Liver (tissue), 9 donors: ENCODE data around the gene ECM1. TPM values are rescaled to one million over a fixed set of nuclear protein-coding genes. Genes with fewer than 3 reads are reported as not detected.

Source experiments
- DNase-seq: peaks from one replicate; pipeline ENCODE4 v3.0.0-alpha.2; 2017; ENCODE audit warnings: low spot score
- H3K27ac ChIP-seq, 2 donors: one replicate each; pipeline ENCODE4 v1.7.0; 2013; ENCODE audit warnings: inconsistent platforms in 2 of 2, low read length in 2 of 2, control low read depth in 1 of 2, low read depth in 1 of 2, mild to moderate bottlenecking in 1 of 2
- H3K27me3 ChIP-seq, 4 donors: one replicate each; pipeline versions ENCODE4 v1.6.1 to v1.7.0; 2013; ENCODE audit warnings: low read length in 3 of 4, inconsistent platforms in 1 of 4, mild to moderate bottlenecking in 1 of 4, moderate library complexity in 1 of 4; ENCODE audit not compliant: control insufficient read depth in 4 of 4, insufficient read depth in 4 of 4
- H3K36me3 ChIP-seq, 4 donors: one replicate each; pipeline versions ENCODE4 v1.6.1 to v1.7.0; 2013; ENCODE audit warnings: low read length in 3 of 4, mild to moderate bottlenecking in 3 of 4, low read depth in 1 of 4, moderate library complexity in 1 of 4; ENCODE audit not compliant: control insufficient read depth in 4 of 4, insufficient read depth in 3 of 4
- H3K4me1 ChIP-seq, 4 donors: one replicate each; pipeline versions ENCODE4 v1.6.1 to v1.7.0; 2013; ENCODE audit warnings: low read length in 3 of 4, mild to moderate bottlenecking in 3 of 4, moderate library complexity in 1 of 4; ENCODE audit not compliant: control insufficient read depth in 4 of 4, insufficient read depth in 4 of 4
- H3K4me3 ChIP-seq, 3 donors: one replicate each; pipeline versions ENCODE4 v1.6.1 to v1.7.0; 2013; ENCODE audit warnings: low read length in 3 of 3, control low read depth in 1 of 3, low read depth in 1 of 3, mild to moderate bottlenecking in 1 of 3
- H3K9ac ChIP-seq, 2 donors: one replicate each; pipeline ENCODE4 v1.7.0; 2013; ENCODE audit warnings: low read length in 2 of 2, mild to moderate bottlenecking in 2 of 2, moderate library complexity in 2 of 2, control low read depth in 1 of 2, low read depth in 1 of 2
- H3K9me3 ChIP-seq, 4 donors: one replicate each; pipeline versions ENCODE4 v1.6.1 to v1.7.0; 2013; ENCODE audit warnings: low read length in 3 of 4; ENCODE audit not compliant: control insufficient read depth in 4 of 4
- EGR1 ChIP-seq, 2 donors: IDR thresholded peaks; 2 replicates each; pipeline ENCODE4 v1.6.1; 2016 to 2018; ENCODE audit warnings: antibody characterized with exemption in 2 of 2, low read depth in 2 of 2
- FOXA1 ChIP-seq: IDR thresholded peaks from 2 replicates; pipeline ENCODE4 v1.6.1; 2016; ENCODE audit warnings: antibody characterized with exemption
- FOXA2 ChIP-seq: IDR thresholded peaks from 2 replicates; pipeline ENCODE4 v1.6.1; 2016; ENCODE audit warnings: antibody characterized with exemption
- GABPA ChIP-seq, 2 donors: IDR thresholded peaks in 1 of 2; conservative IDR thresholded peaks in 1 of 2; 2 replicates each; pipeline ENCODE4 v1.6.1; 2016; ENCODE audit warnings: antibody characterized with exemption in 2 of 2, mild to moderate bottlenecking in 1 of 2, moderate library complexity in 1 of 2
- HNF4A ChIP-seq, 2 donors: conservative IDR thresholded peaks; 2 replicates each; pipeline ENCODE4 v1.6.1; 2016; ENCODE audit warnings: antibody characterized with exemption in 2 of 2, mild to moderate bottlenecking in 2 of 2
- JUND ChIP-seq, 2 donors: IDR thresholded peaks; 2 replicates each; pipeline ENCODE4 v1.6.1; 2016; ENCODE audit warnings: antibody characterized with exemption in 2 of 2
- RAD21 ChIP-seq, 2 donors: IDR thresholded peaks; 2 replicates each; pipeline ENCODE4 v1.6.1; 2016; ENCODE audit warnings: antibody characterized with exemption in 2 of 2, mild to moderate bottlenecking in 2 of 2
- SP1 ChIP-seq: IDR thresholded peaks from 2 replicates; pipeline ENCODE4 v1.6.1; 2018; ENCODE audit warnings: antibody characterized with exemption, mild to moderate bottlenecking
- TAF1 ChIP-seq: conservative IDR thresholded peaks from 2 replicates; pipeline ENCODE4 v1.6.1; 2016; ENCODE audit warnings: antibody characterized with exemption, mild to moderate bottlenecking
- YY1 ChIP-seq: IDR thresholded peaks from 2 replicates; pipeline ENCODE4 v1.6.1; 2016; ENCODE audit warnings: antibody characterized with exemption, mild to moderate bottlenecking
- WGBS: extraction: QIAGEN DNeasy Blood & Tissue Kit; methylation state at CpG from one replicate; pipeline ENCODE4 v1.1.7; 2013; 5-methylcytosine and 5-hydroxymethylcytosine counted together
- polyA plus RNA-seq, 2 donors: library from polyadenylated mRNA; stranded (reverse) in 1 of 2; unstranded in 1 of 2; fragments of 200-250 nt in 1 of 2; fragments of >200 nt in 1 of 2; fragmentation: Nextera tagmentation in 1 of 2; extraction: Ambion mirVana in 1 of 2; gene quantifications; one replicate each; pipeline versions ENCODE4 v1.2.1 to v1.2.3, GENCODE V29; 2013 to 2015
- total RNA-seq, 2 donors: library from RNA; depleted of rRNA; stranded (reverse); fragments of >200 nt; gene quantifications; one replicate each; pipeline ENCODE4 v1.2.3, GENCODE V29; 2014
- TF ChIP-seq, protein P1 (sequence below): IDR thresholded peaks from 2 replicates; pipeline ENCODE4 v1.6.1; 2016; ENCODE audit warnings: antibody characterized with exemption
- TF ChIP-seq, protein P2 (sequence below): IDR thresholded peaks from 2 replicates; pipeline ENCODE4 v1.6.1; 2016; ENCODE audit warnings: antibody characterized with exemption, mild to moderate bottlenecking
- TF ChIP-seq, protein P3 (sequence below): IDR thresholded peaks from 2 replicates; pipeline ENCODE4 v1.6.1; 2016; ENCODE audit warnings: antibody characterized with exemption
- TF ChIP-seq, protein P4 (sequence below): fragments of 150-350 bp; IDR thresholded peaks from 2 replicates; pipeline ENCODE4 v1.5.1; 2017; ENCODE audit warnings: improper control_type of control experiment, low read depth, low read length; ENCODE audit not compliant: missing input control
- TF ChIP-seq, protein P5 (sequence below): IDR thresholded peaks from 2 replicates; pipeline ENCODE4 v1.6.1; 2016; ENCODE audit warnings: antibody characterized with exemption
- donor health status: healthy.
- donor health status: healthy.
- donor health status: healthy.
- donor health status: healthy.
- donor health status: healthy.

The ECM1 gene
- total and polyA plus RNA-seq, 4 donors, result 5.1 to 22.5 (median 12.6) TPM

DNA sequence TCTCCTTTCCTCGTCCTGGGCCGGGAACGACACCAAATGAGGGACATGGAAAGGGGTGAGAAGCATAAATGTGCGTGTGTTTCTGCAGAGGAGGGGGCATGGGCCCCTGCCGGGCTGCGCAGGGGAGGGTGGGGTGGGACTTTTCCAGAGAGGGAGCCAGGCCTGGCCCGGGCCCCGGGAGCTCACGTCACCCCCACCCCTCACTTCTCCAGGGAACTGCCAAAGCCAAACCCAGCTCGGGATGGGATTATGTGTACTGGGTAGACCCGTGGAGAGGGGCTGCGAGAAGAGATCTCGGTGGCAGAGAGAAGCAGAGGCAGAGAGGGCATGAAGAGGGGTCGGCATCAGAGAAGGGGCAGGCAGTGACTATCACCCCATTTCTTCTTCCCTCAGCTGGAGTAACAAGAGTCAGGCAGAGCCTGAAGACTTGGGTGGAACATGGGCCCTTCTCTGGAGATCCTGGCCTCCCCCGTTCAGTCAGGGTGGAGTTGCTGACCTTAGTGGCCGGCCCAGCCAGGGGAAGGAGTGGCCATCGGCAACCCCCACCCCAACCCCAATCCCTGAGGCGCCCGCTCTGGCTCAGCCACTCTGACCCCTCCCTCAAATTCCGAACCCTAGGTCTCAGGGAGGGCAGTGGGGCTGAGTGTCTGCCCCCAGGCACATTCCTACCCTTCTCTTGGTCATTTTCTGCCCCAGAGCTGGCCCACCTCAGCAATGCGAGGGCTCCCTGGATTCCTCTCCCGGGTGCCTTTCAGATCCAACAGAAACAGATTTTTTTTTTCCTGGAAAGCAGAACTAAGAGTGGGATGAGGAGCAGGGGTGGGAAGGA lies 42.5 kb downstream of the ECM1 start:
- TF ChIP-seq FOXA1 (no peak), JUND (IDR thresholded peaks at IDR 0.05) (no peak), FOXA2 (no peak)
- TF ChIP-seq, protein P1, sequence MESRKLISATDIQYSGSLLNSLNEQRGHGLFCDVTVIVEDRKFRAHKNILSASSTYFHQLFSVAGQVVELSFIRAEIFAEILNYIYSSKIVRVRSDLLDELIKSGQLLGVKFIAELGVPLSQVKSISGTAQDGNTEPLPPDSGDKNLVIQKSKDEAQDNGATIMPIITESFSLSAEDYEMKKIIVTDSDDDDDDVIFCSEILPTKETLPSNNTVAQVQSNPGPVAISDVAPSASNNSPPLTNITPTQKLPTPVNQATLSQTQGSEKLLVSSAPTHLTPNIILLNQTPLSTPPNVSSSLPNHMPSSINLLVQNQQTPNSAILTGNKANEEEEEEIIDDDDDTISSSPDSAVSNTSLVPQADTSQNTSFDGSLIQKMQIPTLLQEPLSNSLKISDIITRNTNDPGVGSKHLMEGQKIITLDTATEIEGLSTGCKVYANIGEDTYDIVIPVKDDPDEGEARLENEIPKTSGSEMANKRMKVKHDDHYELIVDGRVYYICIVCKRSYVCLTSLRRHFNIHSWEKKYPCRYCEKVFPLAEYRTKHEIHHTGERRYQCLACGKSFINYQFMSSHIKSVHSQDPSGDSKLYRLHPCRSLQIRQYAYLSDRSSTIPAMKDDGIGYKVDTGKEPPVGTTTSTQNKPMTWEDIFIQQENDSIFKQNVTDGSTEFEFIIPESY, result no peak
- TF ChIP-seq, protein P2, sequence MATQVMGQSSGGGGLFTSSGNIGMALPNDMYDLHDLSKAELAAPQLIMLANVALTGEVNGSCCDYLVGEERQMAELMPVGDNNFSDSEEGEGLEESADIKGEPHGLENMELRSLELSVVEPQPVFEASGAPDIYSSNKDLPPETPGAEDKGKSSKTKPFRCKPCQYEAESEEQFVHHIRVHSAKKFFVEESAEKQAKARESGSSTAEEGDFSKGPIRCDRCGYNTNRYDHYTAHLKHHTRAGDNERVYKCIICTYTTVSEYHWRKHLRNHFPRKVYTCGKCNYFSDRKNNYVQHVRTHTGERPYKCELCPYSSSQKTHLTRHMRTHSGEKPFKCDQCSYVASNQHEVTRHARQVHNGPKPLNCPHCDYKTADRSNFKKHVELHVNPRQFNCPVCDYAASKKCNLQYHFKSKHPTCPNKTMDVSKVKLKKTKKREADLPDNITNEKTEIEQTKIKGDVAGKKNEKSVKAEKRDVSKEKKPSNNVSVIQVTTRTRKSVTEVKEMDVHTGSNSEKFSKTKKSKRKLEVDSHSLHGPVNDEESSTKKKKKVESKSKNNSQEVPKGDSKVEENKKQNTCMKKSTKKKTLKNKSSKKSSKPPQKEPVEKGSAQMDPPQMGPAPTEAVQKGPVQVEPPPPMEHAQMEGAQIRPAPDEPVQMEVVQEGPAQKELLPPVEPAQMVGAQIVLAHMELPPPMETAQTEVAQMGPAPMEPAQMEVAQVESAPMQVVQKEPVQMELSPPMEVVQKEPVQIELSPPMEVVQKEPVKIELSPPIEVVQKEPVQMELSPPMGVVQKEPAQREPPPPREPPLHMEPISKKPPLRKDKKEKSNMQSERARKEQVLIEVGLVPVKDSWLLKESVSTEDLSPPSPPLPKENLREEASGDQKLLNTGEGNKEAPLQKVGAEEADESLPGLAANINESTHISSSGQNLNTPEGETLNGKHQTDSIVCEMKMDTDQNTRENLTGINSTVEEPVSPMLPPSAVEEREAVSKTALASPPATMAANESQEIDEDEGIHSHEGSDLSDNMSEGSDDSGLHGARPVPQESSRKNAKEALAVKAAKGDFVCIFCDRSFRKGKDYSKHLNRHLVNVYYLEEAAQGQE, result no peak
- H3K27me3 ChIP-seq, result no peaks in the 10 kb centered on the region
- H3K4me1 ChIP-seq, result peaks cover 14 to 40% (median 26%) of the 10 kb centered on the region in 4 donors
- H3K27ac ChIP-seq, result peak overlapping the region; percentile 80 to 86
- 69% methylated on average over 22 of the region's 22 CpGs for WGBS
- H3K36me3 ChIP-seq, result peaks cover 0 to 1% (median 0%) of the 10 kb centered on the region in 4 donors
- H3K9ac ChIP-seq, result peak overlapping the region in 1 of 2 donors; percentile 12
- no peak for DNase-seq
- no peaks in the 10 kb centered on the region for H3K9me3 ChIP-seq
- peak overlapping the region in 2 of 3 donors; percentile 52 to 68 for H3K4me3 ChIP-seq

DNA sequence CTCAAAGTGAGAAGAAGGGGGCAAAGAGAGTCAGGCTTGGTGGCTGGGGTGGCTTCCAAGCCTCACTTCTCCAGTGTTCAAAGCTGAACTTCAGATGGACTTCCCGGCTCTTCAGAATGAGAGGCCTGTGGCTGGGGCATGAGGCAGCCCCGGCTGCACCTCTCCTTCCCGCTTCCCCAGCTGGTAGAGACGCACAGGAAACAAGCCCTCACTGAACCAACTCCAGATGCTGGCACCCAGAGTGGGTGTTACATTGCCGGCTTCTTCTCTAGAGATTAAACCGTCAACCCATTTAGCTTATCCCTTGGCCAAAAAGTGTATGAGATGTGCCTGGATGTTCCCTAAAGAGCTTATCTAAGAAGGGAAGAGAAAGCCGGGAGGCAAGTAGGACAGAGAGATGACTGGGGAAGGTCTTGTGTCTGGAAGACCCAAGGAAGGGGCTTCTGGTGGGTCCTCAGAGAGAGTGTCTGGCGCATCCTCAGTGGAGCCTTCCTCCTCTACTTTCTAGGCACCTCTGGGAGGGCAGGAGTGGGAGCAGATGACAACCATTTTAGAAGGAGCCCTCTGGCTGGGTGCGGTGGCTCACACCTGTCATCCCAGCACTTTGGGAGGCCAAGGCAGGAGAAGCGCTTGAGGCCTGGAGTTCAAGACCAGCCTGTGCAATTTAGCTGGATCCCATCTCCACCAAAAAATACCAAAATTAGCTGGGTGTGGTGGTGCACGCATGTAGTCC lies 43.3 kb downstream of the ECM1 start:
- Histone ChIP-seq H3K4me1 (peaks cover 14 to 40% (median 26%) of the 10 kb centered on the region in 4 donors), H3K36me3 (peaks cover 0 to 8% (median 4%) of the 10 kb centered on the region in 4 donors), H3K4me3 (no peak overlapping the region), H3K27ac (peak overlapping the region; percentile 80), H3K9ac (peak overlapping the region in 1 of 2 donors; percentile 12), H3K9me3 (no peaks in the 10 kb centered on the region), H3K27me3 (no peaks in the 10 kb centered on the region)
- 81% methylated on average over 11 of the region's 11 CpGs for WGBS
- no peak for DNase-seq
- no peak for TF ChIP-seq HNF4A (conservative IDR thresholded peaks at IDR 0.05)
- no peak for TF ChIP-seq TAF1
- TF ChIP-seq SP1, result no peak
- TF ChIP-seq YY1, result no peak
- TF ChIP-seq EGR1 (IDR thresholded peaks at IDR 0.05; ENCODE audit: low read depth in 2 of 2), result no peak
- TF ChIP-seq FOXA1, result no peak
- TF ChIP-seq, protein P3, sequence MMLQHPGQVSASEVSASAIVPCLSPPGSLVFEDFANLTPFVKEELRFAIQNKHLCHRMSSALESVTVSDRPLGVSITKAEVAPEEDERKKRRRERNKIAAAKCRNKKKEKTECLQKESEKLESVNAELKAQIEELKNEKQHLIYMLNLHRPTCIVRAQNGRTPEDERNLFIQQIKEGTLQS, result no peak
- no peak for TF ChIP-seq FOXA2
- TF ChIP-seq GABPA (IDR thresholded peaks at IDR 0.05 in 1 of 2, conservative IDR thresholded peaks at IDR 0.05 in 1 of 2), result no peak
- no peak for TF ChIP-seq RAD21 (IDR thresholded peaks at IDR 0.05)
- TF ChIP-seq, protein P4, sequence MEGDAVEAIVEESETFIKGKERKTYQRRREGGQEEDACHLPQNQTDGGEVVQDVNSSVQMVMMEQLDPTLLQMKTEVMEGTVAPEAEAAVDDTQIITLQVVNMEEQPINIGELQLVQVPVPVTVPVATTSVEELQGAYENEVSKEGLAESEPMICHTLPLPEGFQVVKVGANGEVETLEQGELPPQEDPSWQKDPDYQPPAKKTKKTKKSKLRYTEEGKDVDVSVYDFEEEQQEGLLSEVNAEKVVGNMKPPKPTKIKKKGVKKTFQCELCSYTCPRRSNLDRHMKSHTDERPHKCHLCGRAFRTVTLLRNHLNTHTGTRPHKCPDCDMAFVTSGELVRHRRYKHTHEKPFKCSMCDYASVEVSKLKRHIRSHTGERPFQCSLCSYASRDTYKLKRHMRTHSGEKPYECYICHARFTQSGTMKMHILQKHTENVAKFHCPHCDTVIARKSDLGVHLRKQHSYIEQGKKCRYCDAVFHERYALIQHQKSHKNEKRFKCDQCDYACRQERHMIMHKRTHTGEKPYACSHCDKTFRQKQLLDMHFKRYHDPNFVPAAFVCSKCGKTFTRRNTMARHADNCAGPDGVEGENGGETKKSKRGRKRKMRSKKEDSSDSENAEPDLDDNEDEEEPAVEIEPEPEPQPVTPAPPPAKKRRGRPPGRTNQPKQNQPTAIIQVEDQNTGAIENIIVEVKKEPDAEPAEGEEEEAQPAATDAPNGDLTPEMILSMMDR, result no peak
- TF ChIP-seq JUND (IDR thresholded peaks at IDR 0.05), result no peak
- TF ChIP-seq, protein P5, sequence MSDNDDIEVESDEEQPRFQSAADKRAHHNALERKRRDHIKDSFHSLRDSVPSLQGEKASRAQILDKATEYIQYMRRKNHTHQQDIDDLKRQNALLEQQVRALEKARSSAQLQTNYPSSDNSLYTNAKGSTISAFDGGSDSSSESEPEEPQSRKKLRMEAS, result no peak
